NOMO-1 (cell line): ENCODE results near the gene C6orf58.

ENCODE experiments used
- DNase-seq, 2 experiments: peaks; one replicate each; lab custom pipeline; 2025; ENCODE audit not compliant: unreplicated experiment in 2 of 2; lab: John Stamatoyannopoulos, UW

Gene C6orf58

GRCh38 chr6:127576874-127577273 lies at the start of gene C6orf58:
C6orf58 (plus strand) TSS chr6:127577174; CDS start chr6:127577186, 12 bp downstream.
- DNase-seq = no peak

- DNase-seq = no peak
Observed at GRCh38 chr6:127533011-127533410, 44.0 kb upstream of the C6orf58 start.

- DNase-seq = no peak
Observed at GRCh38 chr6:127533736-127534135, 43.2 kb upstream of the C6orf58 start.

GRCh38 chr6:127538750-127539264 lies 38.2 kb upstream of the C6orf58 start:
- DNase-seq = no peak

GRCh38 chr6:127539272-127539671 lies 37.7 kb upstream of the C6orf58 start:
- DNase-seq = peak in 1 of 2 experiments; percentile 46

- DNase-seq = peak in 1 of 2 experiments; percentile 4
Observed at GRCh38 chr6:127547215-127547614, 29.8 kb upstream of the C6orf58 start.

- no peak for DNase-seq
Observed at GRCh38 chr6:127547904-127548649, 28.9 kb upstream of the C6orf58 start.

GRCh38 chr6:127550403-127550802 lies 26.6 kb upstream of the C6orf58 start:
- DNase-seq = no peak

GRCh38 chr6:127554435-127555006 lies 22.5 kb upstream of the C6orf58 start:
- no peak for DNase-seq

GRCh38 chr6:127561660-127562059 lies 15.3 kb upstream of the C6orf58 start:
- no peak for DNase-seq

- DNase-seq = no peak
Observed at GRCh38 chr6:127564761-127565160, 12.2 kb upstream of the C6orf58 start.

GRCh38 chr6:127566119-127566518 lies 10.9 kb upstream of the C6orf58 start:
- no peak for DNase-seq

GRCh38 chr6:127566651-127567050 lies 10.3 kb upstream of the C6orf58 start:
- DNase-seq = no peak

GRCh38 chr6:127567476-127567875 lies 9.5 kb upstream of the C6orf58 start:
- no peak for DNase-seq

- no peak for DNase-seq
Observed at GRCh38 chr6:127570739-127571389, 6.1 kb upstream of the C6orf58 start.

- DNase-seq = no peak
Observed at GRCh38 chr6:127578900-127579299, 1.9 kb downstream of the C6orf58 start.

- no peak for DNase-seq
Observed at GRCh38 chr6:127581576-127581975, 4.6 kb downstream of the C6orf58 start.

GRCh38 chr6:127582777-127583462 lies 5.9 kb downstream of the C6orf58 start:
- DNase-seq = no peak

GRCh38 chr6:127585123-127585522 lies 8.1 kb downstream of the C6orf58 start:
- no peak for DNase-seq

- no peak for DNase-seq
Observed at GRCh38 chr6:127586372-127586771, 9.4 kb downstream of the C6orf58 start.

GRCh38 chr6:127587875-127588274 lies 10.9 kb downstream of the C6orf58 start:
- no peak for DNase-seq
